ENCODE data around the gene PCDHA9.

PCDHA9 gene

DNA sequence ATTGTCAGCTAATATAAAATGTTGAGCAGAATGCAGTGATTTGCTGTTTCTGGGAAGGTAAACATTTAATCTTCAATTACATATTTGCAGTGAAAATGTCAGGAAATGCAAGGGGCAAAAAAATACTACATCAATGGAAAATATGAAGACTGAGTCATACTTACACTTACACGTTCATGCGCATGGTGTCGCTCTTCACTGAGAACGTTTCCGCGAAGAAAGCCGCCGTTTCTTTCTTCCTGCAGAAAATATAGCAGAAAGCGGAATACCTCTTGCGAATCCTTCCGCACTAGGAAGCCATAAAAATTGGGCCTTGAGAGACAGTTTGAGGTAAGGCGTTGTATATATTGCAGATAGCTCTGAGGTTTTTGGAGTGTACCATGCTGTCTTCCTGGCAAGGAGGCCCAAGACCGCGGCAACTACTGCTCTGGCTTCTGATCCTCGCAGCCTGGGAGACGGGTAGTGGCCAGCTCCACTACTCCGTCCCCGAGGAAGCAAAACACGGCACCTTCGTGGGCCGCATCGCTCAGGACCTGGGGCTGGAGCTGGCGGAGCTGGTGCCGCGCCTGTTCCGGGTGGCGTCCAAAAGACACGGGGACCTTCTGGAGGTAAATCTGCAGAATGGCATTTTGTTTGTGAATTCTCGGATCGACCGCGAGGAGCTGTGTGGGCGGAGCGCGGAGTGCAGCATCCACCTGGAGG, 33.9 kb downstream of the PCDHA9 start, which contains the start of gene PCDHA13:
PCDHA13 (plus strand) TSS at position 236 of the 702 bp plus-strand sequence; CDS start at position 381, 145 bp downstream.
- DNase-seq: no peak

- DNase-seq: no peak
Measured at GRCh38 chr5:140882591-140882899, 34.4 kb downstream of the PCDHA9 start.

DNA sequence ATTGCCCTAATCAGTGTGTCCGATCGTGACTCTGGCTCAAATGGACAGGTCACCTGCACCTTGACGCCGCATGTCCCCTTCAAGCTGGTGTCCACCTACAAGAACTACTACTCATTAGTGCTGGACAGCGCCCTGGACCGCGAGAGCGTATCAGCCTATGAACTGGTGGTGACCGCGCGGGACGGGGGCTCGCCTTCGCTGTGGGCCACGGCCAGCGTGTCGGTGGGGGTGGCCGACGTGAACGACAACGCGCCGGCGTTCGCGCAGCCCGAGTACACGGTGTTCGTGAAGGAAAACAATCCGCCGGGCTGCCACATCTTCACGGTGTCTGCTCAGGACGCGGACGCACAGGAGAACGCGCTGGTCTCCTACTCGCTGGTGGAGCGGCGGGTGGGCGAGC, 35.2 kb downstream of the PCDHA9 start:
- no peak for DNase-seq

GRCh38 chr5:140883927-140884697, 35.9 kb downstream of the PCDHA9 start:
- no peak for DNase-seq

Measured in CD4-positive, alpha-beta T cell treated with Interleukin-17A for 4 hours (primary cell).